Psoas muscle (tissue), 8 donors: ENCODE measurements around the gene TOM1L2. TPM values are rescaled to one million over a fixed set of nuclear protein-coding genes. Genes with fewer than 3 reads are reported as not detected.

Experiments used
- ATAC-seq, 4 donors: fragments of 200-7000 bp; cut with Tn5 transposase; one replicate each; pipeline ENCODE4 v1.9.1; 2020; ENCODE audit warnings: moderate library complexity in 3 of 4, mild to moderate bottlenecking in 2 of 4
- DNase-seq, 2 donors: peaks; one replicate each; pipeline ENCODE4 v3.0.0-alpha.2; 2020
- H3K27ac ChIP-seq: fragments of 200-600 bp; one replicate; pipeline ENCODE4 v1.8.0; 2022
- H3K27me3 ChIP-seq, 3 donors: fragments of 200-600 bp in 1 of 3; one replicate each; pipeline versions ENCODE4 v1.6.1 to v1.8.0; 2013 to 2022; ENCODE audit warnings: low read length in 2 of 3, mild to moderate bottlenecking in 2 of 3, moderate library complexity in 1 of 3; ENCODE audit not compliant: insufficient read depth in 3 of 3
- H3K36me3 ChIP-seq, 2 donors: fragments of 200-600 bp in 1 of 2; one replicate each; pipeline versions ENCODE4 v1.6.1 to v1.8.0; 2013 to 2022; ENCODE audit warnings: low read depth in 1 of 2, mild to moderate bottlenecking in 1 of 2, moderate library complexity in 1 of 2; ENCODE audit not compliant: insufficient read depth in 1 of 2
- H3K4me1 ChIP-seq: fragments of 200-600 bp; one replicate; pipeline ENCODE4 v1.8.0; 2022
- H3K4me3 ChIP-seq: fragments of 200-600 bp; one replicate; pipeline ENCODE4 v1.8.0; 2022; ENCODE audit warnings: mild to moderate bottlenecking
- H3K9me3 ChIP-seq: fragments of 200-600 bp; one replicate; pipeline ENCODE4 v1.8.0; 2022
- CTCF ChIP-seq: fragments of 200-600 bp; IDR thresholded peaks from one replicate; pipeline ENCODE4 v1.8.0; 2022; ENCODE audit warnings: antibody characterized with exemption
- WGBS, 3 donors: extraction: QIAGEN DNeasy Blood & Tissue Kit; methylation state at CpG; one replicate each; pipeline versions ENCODE4 v1.1.6 to v1.1.7; 2013; 5-methylcytosine and 5-hydroxymethylcytosine counted together
- intact Hi-C, 2 donors: fragments of 100-400 bp; cut with DNase I; formaldehyde crosslinking; loops; one replicate each; pipeline versions ENCODE4 v1.11.0 to v1.14.2; 2022
- polyA plus RNA-seq, 3 donors: library from polyadenylated mRNA; stranded (reverse); fragments of 200-250 nt; gene quantifications; one replicate each; pipeline ENCODE4 v1.2.3, GENCODE V29; 2013
- total RNA-seq, 4 donors: library from RNA; stranded (reverse); fragmentation: NEBNext Ultra II Directional in 2 of 4; extraction: Animal tissue kit (Norgen Biotek cat#: 25700) in 2 of 4; gene quantifications; one replicate each; pipeline versions ENCODE4 v1.2.1 to v1.2.4, GENCODE V29; 2021 to 2023
- donor health status: healthy with polysubstance abuse.
- donor health status: DM: no; HTN: no; CAD: no; lungs with moderate emphysema.
- donor health status: Bipolar disorder and iron deficiency.
- donor health status: healthy.
- donor health status: DM: yes; HTN: yes; CAD: no.
- donor health status: DM: no; HTN: no; CAD: no.
- donor health status: DM: no; HTN: no; CAD: no.
- donor health status: DM: yes; HTN: yes; CAD: no.

Gene TOM1L2
- total and polyA plus RNA-seq, 7 donors: 13.3 to 89.8 (median 72.0) TPM

GRCh38 chr17:17884391-17885357, 87.5 kb downstream of the TOM1L2 start:
- peaks cover 0 to 43% of the 10 kb centered on the region in 2 donors for H3K36me3 ChIP-seq
- peak overlapping the region; percentile 5 for H3K27ac ChIP-seq
- no peak for TF ChIP-seq CTCF
- DNase-seq: peak in 1 of 2 donors; percentile 57
- peaks cover 37% of the 10 kb centered on the region for H3K4me1 ChIP-seq
- intact Hi-C loops: no loop called here
- peak; percentile 57 to 82 (median 72) for ATAC-seq
- no peaks in the 10 kb centered on the region for H3K27me3 ChIP-seq
- WGBS, 3 donors: 31 to 49% (median 36%) methylated on average over 16 of the region's 16 CpGs
- no peaks in the 10 kb centered on the region for H3K9me3 ChIP-seq
- H3K4me3 ChIP-seq: no peak overlapping the region

- intact Hi-C loops: no loop called here
- H3K4me3 ChIP-seq: no peak overlapping the region
- H3K27me3 ChIP-seq: no peaks in the 10 kb centered on the region
- DNase-seq (no peak), ATAC-seq (no peak)
- peaks cover 0 to 43% of the 10 kb centered on the region in 2 donors for H3K36me3 ChIP-seq
- TF ChIP-seq CTCF: no peak
- no peak overlapping the region for H3K27ac ChIP-seq
- 52 to 77% (median 56%) methylated on average over 3 of the region's 3 CpGs for WGBS, 3 donors
- no peaks in the 10 kb centered on the region for H3K9me3 ChIP-seq
- peaks cover 41% of the 10 kb centered on the region for H3K4me1 ChIP-seq
Observed at GRCh38 chr17:17883801-17884200, 88.4 kb downstream of the TOM1L2 start.

DNA sequence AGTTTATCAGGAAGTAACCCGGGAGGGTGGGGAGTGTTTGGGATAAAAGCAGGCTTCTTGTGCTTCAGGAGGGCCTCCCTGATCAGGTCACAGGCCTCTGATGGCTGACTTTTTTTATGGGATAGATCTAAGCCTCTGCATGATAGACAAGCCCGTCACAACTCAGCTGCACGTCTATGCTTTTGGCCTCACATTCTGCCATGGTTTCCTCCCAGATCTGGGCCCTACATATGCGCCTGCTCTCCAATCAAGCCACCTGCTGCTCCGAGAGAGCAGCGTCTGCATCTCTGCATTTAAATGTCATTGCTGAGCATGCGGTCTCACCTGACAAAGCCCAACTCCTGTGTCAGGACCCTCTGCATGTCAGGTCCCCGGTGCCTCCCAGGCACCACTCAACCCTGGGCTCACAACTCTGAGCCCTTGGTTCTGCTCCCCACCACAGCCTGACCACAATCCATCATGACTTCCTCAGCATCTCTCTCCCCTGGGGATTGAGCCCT, 90.1 kb downstream of the TOM1L2 start:
- no peak for DNase-seq
- TF ChIP-seq CTCF: no peak
- ATAC-seq: no peak
- peaks cover 57% of the 10 kb centered on the region for H3K4me1 ChIP-seq
- 92 to 96% (median 93%) methylated on average over 8 of the region's 8 CpGs for WGBS, 3 donors
- intact Hi-C loops: no loop called here
- H3K27ac ChIP-seq: no peak overlapping the region
- no peak overlapping the region for H3K4me3 ChIP-seq
- H3K9me3 ChIP-seq: no peaks in the 10 kb centered on the region
- H3K36me3 ChIP-seq: peaks cover 0 to 48% of the 10 kb centered on the region in 2 donors
- no peaks in the 10 kb centered on the region for H3K27me3 ChIP-seq

GRCh38 chr17:17880577-17881196, 91.5 kb downstream of the TOM1L2 start:
- intact Hi-C loops: no loop called here
- no peak for TF ChIP-seq CTCF
- Histone ChIP-seq H3K27ac (no peak overlapping the region), H3K36me3 (peaks cover 0 to 48% of the 10 kb centered on the region in 2 donors), H3K4me1 (peaks cover 59% of the 10 kb centered on the region), H3K27me3 (no peaks in the 10 kb centered on the region), H3K4me3 (no peak overlapping the region), H3K9me3 (no peaks in the 10 kb centered on the region)
- DNase-seq (no peak), ATAC-seq (no peak)
- 93 to 96% (median 95%) methylated on average over 8 of the region's 8 CpGs for WGBS, 3 donors
